ENCODE results near the gene PDGFB. TPM values are rescaled to one million over a fixed set of nuclear protein-coding genes. Genes with fewer than 3 reads are reported as not detected.

Gene PDGFB
- total RNA-seq, 4 donors from 2014 or later, result 6.0 to 20.0 (median 8.9) TPM

- ATAC-seq (no peak), DNase-seq (no peak)
- H3K4me3 ChIP-seq, result no peak overlapping the region
- TF ChIP-seq POLR2A (IDR thresholded peaks at IDR 0.05), result no peak
- TF ChIP-seq CTCF (IDR thresholded peaks at IDR 0.05 in 4 of 5, conservative IDR thresholded peaks at IDR 0.05 in 1 of 5), result no peak
- in situ Hi-C loops (cut with MboI; ENCODE audit: low sequenced_read_pairs in 4 of 4), result no loop called here
- no peaks in the 10 kb centered on the region for H3K27me3 ChIP-seq
- intact Hi-C loops (cut with DNase I; ENCODE audit: low total_unique reads), result no loop called here
- H3K27ac ChIP-seq, result no peak overlapping the region
- no peaks in the 10 kb centered on the region for H3K36me3 ChIP-seq
- no peaks in the 10 kb centered on the region for H3K4me1 ChIP-seq
- H3K9me3 ChIP-seq, result no peaks in the 10 kb centered on the region
These were observed 30.8 kb downstream of the PDGFB start for GRCh38 chr22:39214006-39214382.

DNA sequence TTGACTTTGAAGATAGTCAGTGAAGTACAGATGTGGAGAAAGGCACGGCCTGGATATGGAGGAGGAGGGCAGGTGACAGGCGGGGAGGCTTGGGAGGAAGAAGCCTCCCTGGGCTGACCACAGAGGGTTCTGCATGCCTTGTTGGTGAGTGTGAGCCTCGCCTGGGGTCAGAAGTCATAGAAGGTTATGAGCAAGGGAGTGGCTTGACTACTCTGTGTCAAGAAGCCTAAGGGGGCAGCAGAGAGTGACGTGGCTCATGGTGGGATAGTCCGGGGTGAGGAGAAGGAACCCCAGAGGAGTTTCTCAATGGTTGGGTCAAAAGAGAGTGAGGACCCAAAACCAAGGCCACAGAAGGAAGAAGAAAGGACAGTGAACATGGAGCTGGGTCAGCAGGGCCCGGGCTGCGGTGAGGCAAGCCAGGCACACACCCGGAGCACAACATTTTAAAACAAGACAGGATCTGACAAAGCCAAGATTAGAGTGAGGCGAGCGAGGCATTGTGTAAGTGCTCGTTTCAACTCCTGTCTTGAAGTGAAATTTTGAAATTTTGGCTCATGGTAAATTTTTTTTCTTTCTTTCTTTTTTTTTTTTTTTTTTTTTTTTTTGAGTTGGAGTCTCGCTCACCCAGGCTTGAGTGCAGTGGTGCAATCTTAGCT is 31.9 kb downstream of the PDGFB start:
- intact Hi-C loops (cut with DNase I; ENCODE audit: low total_unique reads), result no loop called here
- Histone ChIP-seq H3K9me3 (no peaks in the 10 kb centered on the region), H3K27me3 (no peaks in the 10 kb centered on the region), H3K4me3 (no peak overlapping the region), H3K36me3 (no peaks in the 10 kb centered on the region), H3K4me1 (no peaks in the 10 kb centered on the region), H3K27ac (no peak overlapping the region)
- TF ChIP-seq CTCF (IDR thresholded peaks at IDR 0.05 in 4 of 5, conservative IDR thresholded peaks at IDR 0.05 in 1 of 5) (no peak), POLR2A (IDR thresholded peaks at IDR 0.05) (no peak)
- DNase-seq (no peak), ATAC-seq (no peak)
- in situ Hi-C loops (cut with MboI; ENCODE audit: low sequenced_read_pairs in 4 of 4), result no loop called here

DNA sequence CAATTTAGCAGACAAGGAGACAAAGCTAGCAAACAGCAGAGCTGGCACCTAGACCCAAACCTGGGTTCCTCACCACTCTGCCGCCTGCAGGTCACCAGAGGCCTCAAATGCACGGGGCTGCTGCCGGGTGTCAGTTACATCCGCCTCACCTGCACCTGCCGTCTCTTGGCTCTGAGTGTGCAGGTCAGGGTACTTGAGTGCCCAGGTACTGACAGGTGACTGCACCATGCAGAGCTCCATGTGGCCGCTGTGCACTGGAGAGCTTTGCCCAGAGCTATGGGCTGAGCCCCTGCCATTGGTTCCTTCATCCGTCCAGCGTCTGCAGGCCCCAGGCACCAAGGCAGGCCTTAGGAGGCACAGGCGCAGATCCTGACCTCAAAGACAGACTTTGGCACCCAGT is 35.0 kb downstream of the PDGFB start:
- DNase-seq (no peak), ATAC-seq (no peak)
- Histone ChIP-seq H3K4me1 (no peaks in the 10 kb centered on the region), H3K27ac (no peak overlapping the region), H3K4me3 (no peak overlapping the region), H3K27me3 (no peaks in the 10 kb centered on the region), H3K9me3 (no peaks in the 10 kb centered on the region), H3K36me3 (no peaks in the 10 kb centered on the region)
- intact Hi-C loops (cut with DNase I; ENCODE audit: low total_unique reads) (no loop called here), in situ Hi-C loops (cut with MboI; ENCODE audit: low sequenced_read_pairs in 4 of 4) (no loop called here)
- TF ChIP-seq POLR2A (IDR thresholded peaks at IDR 0.05) (no peak), CTCF (IDR thresholded peaks at IDR 0.05 in 4 of 5, conservative IDR thresholded peaks at IDR 0.05 in 1 of 5) (no peak)

DNA sequence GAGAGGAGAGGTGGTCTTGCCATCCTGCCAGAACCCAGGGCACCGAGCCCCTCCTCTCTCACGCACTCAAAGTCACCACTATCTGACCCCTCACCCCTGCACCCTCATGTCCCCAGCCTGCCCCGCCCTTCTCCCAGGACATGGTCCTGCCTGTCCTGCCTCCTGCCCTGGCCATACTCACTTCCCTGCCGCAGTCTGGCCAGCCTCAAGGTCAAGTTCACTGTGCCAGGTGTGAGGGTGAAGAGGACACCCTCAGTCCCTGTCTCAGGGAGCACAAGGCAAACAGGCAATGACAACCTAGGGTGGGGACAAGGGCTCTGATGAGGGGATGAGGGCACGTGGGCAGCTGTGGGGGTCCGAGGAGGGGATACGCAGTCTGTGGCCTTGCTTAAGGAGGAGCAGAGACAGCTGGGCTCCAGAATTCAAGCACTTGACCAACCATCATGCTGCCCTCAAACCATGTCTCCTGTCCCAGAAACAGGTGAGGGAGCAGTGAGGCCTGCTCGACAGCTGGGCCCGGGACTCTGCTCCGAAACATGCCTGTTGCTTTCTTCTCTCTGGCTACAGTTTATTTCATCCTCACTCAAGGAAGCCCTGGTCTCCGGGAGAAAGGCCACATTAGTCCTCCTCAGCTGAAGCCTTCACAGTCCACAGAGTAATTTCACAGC is 36.6 kb downstream of the PDGFB start:
- no peaks in the 10 kb centered on the region for H3K27me3 ChIP-seq
- no peak overlapping the region for H3K4me3 ChIP-seq
- H3K27ac ChIP-seq, result no peak overlapping the region
- no peaks in the 10 kb centered on the region for H3K36me3 ChIP-seq
- no peaks in the 10 kb centered on the region for H3K4me1 ChIP-seq
- DNase-seq (no peak), ATAC-seq (no peak)
- H3K9me3 ChIP-seq, result no peaks in the 10 kb centered on the region
- intact Hi-C loops (cut with DNase I; ENCODE audit: low total_unique reads) (no loop called here), in situ Hi-C loops (cut with MboI; ENCODE audit: low sequenced_read_pairs in 4 of 4) (no loop called here)
- TF ChIP-seq POLR2A (IDR thresholded peaks at IDR 0.05), result no peak
- no peak for TF ChIP-seq CTCF (IDR thresholded peaks at IDR 0.05 in 4 of 5, conservative IDR thresholded peaks at IDR 0.05 in 1 of 5)
